CD8-positive, alpha-beta memory T cell (primary cell): ENCODE data around the gene KSR1. TPM values are rescaled to one million over a fixed set of nuclear protein-coding genes. Genes with fewer than 3 reads are reported as not detected.

Source experiments
- CTCF ChIA-PET: fragments of 350-600 bp; sonication (Branson Sonifier 250); formaldehyde crosslinking; loops from one replicate; lab custom pipeline; 2021; ENCODE audit warnings: antibody characterized with exemption; lab: Charles Lee
- POLR2A ChIA-PET: fragments of 350-600 bp; sonication (Branson Sonifier 250); formaldehyde crosslinking; loops from one replicate; lab custom pipeline; 2021; ENCODE audit warnings: antibody characterized with exemption; lab: Charles Lee
- DNase-seq, 5 donors: peaks; one replicate each; pipeline versions ENCODE4 v3.0.0 to v3.0.0-alpha.2; 2020 to 2022; ENCODE audit warnings: mixed read lengths in 1 of 5
- H3K27ac ChIP-seq: one replicate; pipeline ENCODE4 v1.7.0; 2013; ENCODE audit warnings: low read depth, mild to moderate bottlenecking, low read length, moderate library complexity
- H3K27me3 ChIP-seq: 2 replicates; pipeline ENCODE4 v1.7.0; 2013; ENCODE audit warnings: low read length, mild to moderate bottlenecking; ENCODE audit not compliant: insufficient read depth, poor library complexity, severe bottlenecking
- H3K36me3 ChIP-seq: 2 replicates; pipeline ENCODE4 v1.7.0; 2013; ENCODE audit warnings: mild to moderate bottlenecking, low read length, moderate library complexity; ENCODE audit not compliant: insufficient read depth
- H3K4me1 ChIP-seq: 2 replicates; pipeline ENCODE4 v1.7.0; 2013; ENCODE audit warnings: mild to moderate bottlenecking, low read length, moderate library complexity; ENCODE audit not compliant: insufficient read depth
- H3K4me3 ChIP-seq: 2 replicates; pipeline ENCODE4 v1.7.0; 2013; ENCODE audit warnings: mild to moderate bottlenecking, low read length
- H3K9me3 ChIP-seq: 2 replicates; pipeline ENCODE4 v1.7.0; 2013; ENCODE audit warnings: mild to moderate bottlenecking, low read length
- H3K27ac Mint-ChIP-seq, 8 donors: one replicate each; pipeline ENCODE4 v1.8.0; 2020 to 2021; ENCODE audit warnings: mixed read lengths in 8 of 8, mild to moderate bottlenecking in 6 of 8, inconsistent platforms in 3 of 8, moderate library complexity in 3 of 8
- H3K27me3 Mint-ChIP-seq, 2 donors: one replicate each; pipeline ENCODE4 v1.8.0; 2020 to 2021; ENCODE audit warnings: mixed read lengths in 2 of 2, mild to moderate bottlenecking in 1 of 2, moderate library complexity in 1 of 2
- H3K36me3 Mint-ChIP-seq, 3 donors: one replicate each; pipeline ENCODE4 v1.8.0; 2020 to 2021; ENCODE audit warnings: mixed read lengths in 3 of 3, inconsistent platforms in 1 of 3, mild to moderate bottlenecking in 1 of 3
- H3K4me1 Mint-ChIP-seq, 3 donors: one replicate each; pipeline ENCODE4 v1.8.0; 2020 to 2021; ENCODE audit warnings: mixed read lengths in 3 of 3, inconsistent platforms in 1 of 3, mild to moderate bottlenecking in 1 of 3
- H3K4me3 Mint-ChIP-seq, 7 donors: one replicate each; pipeline ENCODE4 v1.8.0; 2020 to 2021; ENCODE audit warnings: mixed read lengths in 7 of 7, mild to moderate bottlenecking in 6 of 7, moderate library complexity in 4 of 7, inconsistent platforms in 2 of 7
- H3K9me3 Mint-ChIP-seq, 5 donors: one replicate each; pipeline ENCODE4 v1.8.0; 2020 to 2022; ENCODE audit warnings: mixed read lengths in 5 of 5, mild to moderate bottlenecking in 3 of 5, moderate library complexity in 2 of 5, inconsistent platforms in 1 of 5
- polyA plus RNA-seq: library from polyadenylated mRNA; unstranded; fragments of 300-500 nt; fragmentation: Illumina TruSeq; gene quantifications from one replicate; pipeline ENCODE4 v1.2.3, GENCODE V29; 2021
- total RNA-seq, 2 experiments: library from RNA; stranded (reverse); gene quantifications; one replicate each; pipeline ENCODE4 v1.2.3, GENCODE V29; 2021

KSR1 gene
- total and polyA plus RNA-seq, 3 experiments from 2014 or later: 2.9 to 26.9 (median 26.3) TPM

GRCh38 chr17:27543464-27543856 is 87.2 kb downstream of the KSR1 start:
- Mint-ChIP-seq H3K9me3 (no peaks in the 10 kb centered on the region), H3K36me3 (no peaks in the 10 kb centered on the region), H3K4me1 (peaks cover 62 to 78% (median 64%) of the 10 kb centered on the region in 3 donors), H3K27me3 (peaks cover 0 to 2% of the 10 kb centered on the region in 2 donors), H3K27ac (peak overlapping the region in 2 of 8 donors; percentile 57 to 65), H3K4me3 (peak overlapping the region in 1 of 7 donors; percentile 60)
- Histone ChIP-seq H3K27ac (no peak overlapping the region), H3K9me3 (no peaks in the 10 kb centered on the region), H3K36me3 (no peaks in the 10 kb centered on the region), H3K27me3 (no peaks in the 10 kb centered on the region), H3K4me3 (no peak overlapping the region), H3K4me1 (peaks cover 16% of the 10 kb centered on the region)
- POLR2A ChIA-PET: no interaction called here
- CTCF ChIA-PET: no interaction called here
- no peak for DNase-seq

- H3K27me3 ChIP-seq: no peaks in the 10 kb centered on the region
- Mint-ChIP-seq H3K27me3 (peaks cover 0 to 2% of the 10 kb centered on the region in 2 donors), H3K36me3 (no peaks in the 10 kb centered on the region), H3K4me1 (peaks cover 62 to 78% (median 64%) of the 10 kb centered on the region in 3 donors), H3K9me3 (no peaks in the 10 kb centered on the region), H3K27ac (peak overlapping the region; percentile 42 to 90 (median 65)), H3K4me3 (peak overlapping the region in 5 of 7 donors; percentile 22 to 72 (median 51))
- ChIA-PET POLR2A (no interaction called here), CTCF (no interaction called here)
- H3K4me1 ChIP-seq: peaks cover 16% of the 10 kb centered on the region
- H3K36me3 ChIP-seq: no peaks in the 10 kb centered on the region
- no peak overlapping the region for H3K27ac ChIP-seq
- no peaks in the 10 kb centered on the region for H3K9me3 ChIP-seq
- H3K4me3 ChIP-seq: no peak overlapping the region
- DNase-seq: no peak
Observed at GRCh38 chr17:27543958-27544349, 87.7 kb downstream of the KSR1 start.

GRCh38 chr17:27544350-27545131 is 88.3 kb downstream of the KSR1 start:
- H3K4me1 Mint-ChIP-seq: peaks cover 60 to 74% (median 64%) of the 10 kb centered on the region in 3 donors
- no peak overlapping the region for H3K4me3 ChIP-seq
- H3K27me3 Mint-ChIP-seq: peaks cover 0 to 2% of the 10 kb centered on the region in 2 donors
- no peak overlapping the region for H3K27ac ChIP-seq
- H3K27ac Mint-ChIP-seq: peak overlapping the region; percentile 57 to 90 (median 65)
- no peaks in the 10 kb centered on the region for H3K36me3 ChIP-seq
- H3K9me3 ChIP-seq: no peaks in the 10 kb centered on the region
- H3K27me3 ChIP-seq: no peaks in the 10 kb centered on the region
- H3K4me3 Mint-ChIP-seq: peak overlapping the region in 6 of 7 donors; percentile 42 to 72 (median 54)
- ChIA-PET POLR2A (no interaction called here), CTCF (interaction anchor here (1.4 kb wide), 1 partner anchor 21 kb away, joined by 3 read pairs; no protein-coding TSS in a partner anchor)
- H3K36me3 Mint-ChIP-seq: no peaks in the 10 kb centered on the region
- H3K9me3 Mint-ChIP-seq: no peaks in the 10 kb centered on the region
- peaks cover 16% of the 10 kb centered on the region for H3K4me1 ChIP-seq
- peak in 1 of 5 donors; percentile 22 for DNase-seq

- no peak for DNase-seq
- POLR2A ChIA-PET: no interaction called here
- Histone ChIP-seq H3K4me3 (no peak overlapping the region), H3K9me3 (no peaks in the 10 kb centered on the region), H3K27ac (no peak overlapping the region), H3K27me3 (no peaks in the 10 kb centered on the region), H3K4me1 (peaks cover 16% of the 10 kb centered on the region), H3K36me3 (no peaks in the 10 kb centered on the region)
- CTCF ChIA-PET: interaction anchor here (1.4 kb wide), 1 partner anchor 22 kb away, joined by 3 read pairs; no protein-coding TSS in a partner anchor
- Mint-ChIP-seq H3K4me1 (peaks cover 59 to 66% (median 63%) of the 10 kb centered on the region in 3 donors), H3K36me3 (peaks cover 0 to 2% (median 0%) of the 10 kb centered on the region in 3 donors), H3K9me3 (no peaks in the 10 kb centered on the region), H3K27me3 (peaks cover 0 to 2% of the 10 kb centered on the region in 2 donors), H3K4me3 (peak overlapping the region in 2 of 7 donors; percentile 8 to 9), H3K27ac (peak overlapping the region in 5 of 8 donors; percentile 37 to 94 (median 49))
Observed at GRCh38 chr17:27545562-27546229, 89.4 kb downstream of the KSR1 start.

- H3K27me3 ChIP-seq: no peaks in the 10 kb centered on the region
- DNase-seq: no peak
- Mint-ChIP-seq H3K27me3 (peaks cover 0 to 2% of the 10 kb centered on the region in 2 donors), H3K4me3 (no peak overlapping the region), H3K4me1 (peaks cover 50 to 56% (median 53%) of the 10 kb centered on the region in 3 donors), H3K9me3 (no peaks in the 10 kb centered on the region), H3K36me3 (peaks cover 0 to 9% (median 4%) of the 10 kb centered on the region in 3 donors), H3K27ac (peak overlapping the region in 3 of 8 donors; percentile 2 to 52 (median 3))
- no peak overlapping the region for H3K27ac ChIP-seq
- H3K36me3 ChIP-seq: no peaks in the 10 kb centered on the region
- ChIA-PET CTCF (no interaction called here), POLR2A (no interaction called here)
- peaks cover 16% of the 10 kb centered on the region for H3K4me1 ChIP-seq
- H3K4me3 ChIP-seq: no peak overlapping the region
- no peaks in the 10 kb centered on the region for H3K9me3 ChIP-seq
Observed at GRCh38 chr17:27546624-27547300, 90.5 kb downstream of the KSR1 start.

GRCh38 chr17:27547301-27547683 is 91.0 kb downstream of the KSR1 start:
- H3K4me3 ChIP-seq: no peak overlapping the region
- POLR2A ChIA-PET: no interaction called here
- Mint-ChIP-seq H3K4me3 (no peak overlapping the region), H3K9me3 (no peaks in the 10 kb centered on the region), H3K36me3 (peaks cover 0 to 13% (median 7%) of the 10 kb centered on the region in 3 donors), H3K4me1 (peaks cover 45 to 50% (median 47%) of the 10 kb centered on the region in 3 donors), H3K27ac (peak overlapping the region in 1 of 8 donors; percentile 3), H3K27me3 (peaks cover 0 to 2% of the 10 kb centered on the region in 2 donors)
- H3K36me3 ChIP-seq: no peaks in the 10 kb centered on the region
- CTCF ChIA-PET: no interaction called here
- DNase-seq: no peak
- no peak overlapping the region for H3K27ac ChIP-seq
- no peaks in the 10 kb centered on the region for H3K27me3 ChIP-seq
- no peaks in the 10 kb centered on the region for H3K9me3 ChIP-seq
- peaks cover 16% of the 10 kb centered on the region for H3K4me1 ChIP-seq

- Mint-ChIP-seq H3K27me3 (peaks cover 0 to 2% of the 10 kb centered on the region in 2 donors), H3K4me1 (peaks cover 38 to 40% (median 39%) of the 10 kb centered on the region in 3 donors), H3K9me3 (no peaks in the 10 kb centered on the region), H3K4me3 (no peak overlapping the region), H3K27ac (no peak overlapping the region), H3K36me3 (peaks cover 0 to 20% (median 10%) of the 10 kb centered on the region in 3 donors)
- Histone ChIP-seq H3K9me3 (no peaks in the 10 kb centered on the region), H3K4me3 (no peak overlapping the region), H3K36me3 (no peaks in the 10 kb centered on the region), H3K4me1 (peaks cover 16% of the 10 kb centered on the region), H3K27ac (no peak overlapping the region), H3K27me3 (no peaks in the 10 kb centered on the region)
- POLR2A ChIA-PET: no interaction called here
- no peak for DNase-seq
- CTCF ChIA-PET: no interaction called here
Observed at GRCh38 chr17:27548369-27548768, 92.1 kb downstream of the KSR1 start.
